Loucy (cell line): ENCODE results near the gene LYL1.

ENCODE experiments used
- H2AFZ ChIP-seq: fragments of 200-600 bp; sonication (generic); 2 replicates; pipeline ENCODE4 v1.6.0; 2016; ENCODE audit warnings: antibody characterized with exemption, mild to moderate bottlenecking, low read length, moderate library complexity
- H3F3A ChIP-seq: fragments of 200-600 bp; 2 replicates; pipeline ENCODE4 v1.6.0; 2016; ENCODE audit warnings: antibody characterized with exemption, low read depth, mild to moderate bottlenecking
- H3K27me3 ChIP-seq: fragments of 200-600 bp; sonication (generic); 2 replicates; pipeline ENCODE4 v1.6.1; 2014; ENCODE audit warnings: low read length, mild to moderate bottlenecking; ENCODE audit not compliant: insufficient read depth, poor library complexity, severe bottlenecking
- H3K36me3 ChIP-seq: fragments of 200-600 bp; sonication (generic); 2 replicates; pipeline ENCODE4 v1.6.1; 2016; ENCODE audit warnings: low read length; ENCODE audit not compliant: insufficient read depth
- H3K4me1 ChIP-seq: fragments of 200-600 bp; sonication (generic); 2 replicates; pipeline ENCODE4 v1.5.1; 2014; ENCODE audit warnings: low read length, mild to moderate bottlenecking; ENCODE audit not compliant: insufficient read depth, poor library complexity, severe bottlenecking
- H3K4me2 ChIP-seq: fragments of 200-600 bp; sonication (generic); 2 replicates; pipeline ENCODE4 v1.6.0; 2014; ENCODE audit warnings: antibody characterized with exemption, low read length, low read depth, mild to moderate bottlenecking; ENCODE audit not compliant: poor library complexity, severe bottlenecking
- H3K4me3 ChIP-seq: fragments of 200-600 bp; sonication (generic); 2 replicates; pipeline ENCODE4 v1.5.1; 2014; ENCODE audit warnings: low read length, mild to moderate bottlenecking, mixed read lengths; ENCODE audit not compliant: poor library complexity, severe bottlenecking
- H3K79me2 ChIP-seq: fragments of 200-600 bp; sonication (generic); 2 replicates; pipeline ENCODE4 v1.6.1; 2014; ENCODE audit warnings: low read length; ENCODE audit not compliant: insufficient read depth
- H3K9ac ChIP-seq: fragments of 200-600 bp; sonication (generic); 2 replicates; pipeline ENCODE4 v1.6.0; 2014; ENCODE audit warnings: mild to moderate bottlenecking, low read depth, low read length, moderate library complexity; ENCODE audit not compliant: poor library complexity, severe bottlenecking
- H3K9me2 ChIP-seq: fragments of 200-600 bp; sonication (generic); replicated peaks from 2 replicates; pipeline ENCODE4 v1.6.1; 2016; ENCODE audit warnings: low read depth, low read length, mixed read lengths
- H3K9me3 ChIP-seq: fragments of 200-600 bp; sonication (generic); 2 replicates; pipeline ENCODE4 v1.6.1; 2014; ENCODE audit warnings: mild to moderate bottlenecking, antibody characterized with exemption, low read length, low read depth; ENCODE audit not compliant: insufficient read depth
- H4K20me1 ChIP-seq: fragments of 200-600 bp; sonication (generic); 2 replicates; pipeline ENCODE4 v1.6.0; 2014; ENCODE audit warnings: antibody characterized with exemption, low read length, mild to moderate bottlenecking; ENCODE audit not compliant: insufficient read depth, poor library complexity, severe bottlenecking
- CTCF ChIP-seq: fragments of 200-600 bp; sonication (generic); conservative IDR thresholded peaks from 2 replicates; pipeline ENCODE4 v1.5.1; 2014; ENCODE audit warnings: mild to moderate bottlenecking, antibody characterized with exemption, low read length
- EZH2phosphoT487 ChIP-seq: fragments of 200-600 bp; IDR thresholded peaks from 2 replicates; pipeline ENCODE4 v1.6.1; 2018; ENCODE audit warnings: antibody characterized with exemption, mild to moderate bottlenecking, moderate library complexity, borderline replicate concordance

The LYL1 gene

GRCh38 chr19:13057147-13057572 lies 45.5 kb downstream of the LYL1 start:
- H3K4me3 ChIP-seq: no peak overlapping the region
- H4K20me1 ChIP-seq: no peaks in the 10 kb centered on the region
- no peaks in the 10 kb centered on the region for H3K79me2 ChIP-seq
- TF ChIP-seq EZH2phosphoT487: no peak
- TF ChIP-seq CTCF: no peak
- H3K36me3 ChIP-seq: no peaks in the 10 kb centered on the region
- H3F3A ChIP-seq: no peaks in the 10 kb centered on the region
- no peaks in the 10 kb centered on the region for H3K27me3 ChIP-seq
- H3K9me2 ChIP-seq: no peaks in the 10 kb centered on the region
- no peak overlapping the region for H3K4me2 ChIP-seq
- no peaks in the 10 kb centered on the region for H3K9me3 ChIP-seq
- H3K9ac ChIP-seq: no peak overlapping the region
- H3K4me1 ChIP-seq: peaks cover 2% of the 10 kb centered on the region
- no peak overlapping the region for H2AFZ ChIP-seq

- Histone ChIP-seq H3K4me2 (no peak overlapping the region), H4K20me1 (no peaks in the 10 kb centered on the region), H3K36me3 (no peaks in the 10 kb centered on the region), H3K79me2 (no peaks in the 10 kb centered on the region), H2AFZ (no peak overlapping the region), H3K9me2 (no peaks in the 10 kb centered on the region), H3K4me3 (no peak overlapping the region), H3K9me3 (no peaks in the 10 kb centered on the region), H3K9ac (no peak overlapping the region), H3K4me1 (no peaks in the 10 kb centered on the region), H3K27me3 (no peaks in the 10 kb centered on the region), H3F3A (no peaks in the 10 kb centered on the region)
- TF ChIP-seq EZH2phosphoT487 (no peak), CTCF (no peak)
Observed at GRCh38 chr19:13056052-13056660, 46.5 kb downstream of the LYL1 start.

- no peaks in the 10 kb centered on the region for H3K27me3 ChIP-seq
- no peaks in the 10 kb centered on the region for H3K79me2 ChIP-seq
- no peaks in the 10 kb centered on the region for H3K36me3 ChIP-seq
- no peak overlapping the region for H3K9ac ChIP-seq
- H3K4me3 ChIP-seq: no peak overlapping the region
- H3K9me2 ChIP-seq: no peaks in the 10 kb centered on the region
- no peaks in the 10 kb centered on the region for H3K4me1 ChIP-seq
- H3K9me3 ChIP-seq: no peaks in the 10 kb centered on the region
- H4K20me1 ChIP-seq: no peaks in the 10 kb centered on the region
- no peaks in the 10 kb centered on the region for H3F3A ChIP-seq
- H2AFZ ChIP-seq: no peak overlapping the region
- TF ChIP-seq CTCF: no peak
- no peak for TF ChIP-seq EZH2phosphoT487
- H3K4me2 ChIP-seq: no peak overlapping the region
Observed at GRCh38 chr19:13055213-13056051, 47.2 kb downstream of the LYL1 start.
